Measurements from ENCODE around the gene CTSD. TPM values are rescaled to one million over a fixed set of nuclear protein-coding genes. Genes with fewer than 3 reads are reported as not detected.

CTSD gene
- polyA plus RNA-seq, 1 of the 3 experiments (the other 2 are of a cell fraction), result 187 TPM

DNA sequence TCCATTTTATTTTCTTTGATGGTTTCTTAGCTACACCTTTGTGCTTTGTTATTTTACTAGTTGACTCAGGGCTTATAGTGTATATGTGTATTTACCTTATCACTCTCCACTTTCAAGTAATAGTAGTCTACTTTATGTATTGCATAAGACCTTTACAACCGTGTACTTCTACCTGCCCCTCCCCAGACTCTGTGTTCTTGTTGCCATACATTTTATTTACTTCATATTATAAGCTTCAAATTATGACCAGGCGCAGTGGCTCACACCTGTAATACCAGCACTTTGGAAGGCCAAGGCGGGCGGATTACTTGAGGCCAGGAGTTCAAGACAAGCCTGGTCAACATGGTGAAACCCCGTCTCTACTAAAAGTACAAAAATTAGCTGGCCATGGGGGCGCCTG is 28.2 kb upstream of the CTSD start:
- no peaks in the 10 kb centered on the region for H3K36me3 ChIP-seq (replicated peaks in 1 of 2; ENCODE audit: control insufficient read depth in 1 of 2, insufficient read depth in 2 of 2, low read length in 1 of 2)
- POLR2A ChIA-PET, result no interaction called here
- no peak overlapping the region for H2AFZ ChIP-seq (ENCODE audit: low read depth)
- peaks cover 4% of the 10 kb centered on the region; the same call in 1 of the 2 replicates for H3K27me3 ChIP-seq (ENCODE audit: insufficient read depth)
- no peaks in the 10 kb centered on the region for H3K9me3 ChIP-seq
- CTCF ChIA-PET, result interaction anchor here (0.7 to 1.8 kb wide), 3 partner anchors 22 to 47 kb away, joined by 3 to 4 read pairs (median 3); no protein-coding TSS in a partner anchor
- no peak for DNase-seq
- no peak overlapping the region for H3K27ac ChIP-seq (ENCODE audit: low read depth in 2 of 2, low read length in 1 of 2)
- 65% methylated on average over 6 of the region's 6 CpGs for WGBS (ENCODE audit: low lambda C conversion rate)
- TF ChIP-seq FOXM1 (IDR thresholded peaks at IDR 0.05; ENCODE audit: low read depth) (no peak), POLR2AphosphoS5 (IDR thresholded peaks at IDR 0.05; ENCODE audit: low read depth, low read length) (no peak), GABPA (IDR thresholded peaks at IDR 0.05; ENCODE audit: low read depth) (no peak), TEAD4 (IDR thresholded peaks at IDR 0.05; ENCODE audit: borderline replicate concordance, insufficient read depth) (no peak)
- TF ChIP-seq, protein P1, sequence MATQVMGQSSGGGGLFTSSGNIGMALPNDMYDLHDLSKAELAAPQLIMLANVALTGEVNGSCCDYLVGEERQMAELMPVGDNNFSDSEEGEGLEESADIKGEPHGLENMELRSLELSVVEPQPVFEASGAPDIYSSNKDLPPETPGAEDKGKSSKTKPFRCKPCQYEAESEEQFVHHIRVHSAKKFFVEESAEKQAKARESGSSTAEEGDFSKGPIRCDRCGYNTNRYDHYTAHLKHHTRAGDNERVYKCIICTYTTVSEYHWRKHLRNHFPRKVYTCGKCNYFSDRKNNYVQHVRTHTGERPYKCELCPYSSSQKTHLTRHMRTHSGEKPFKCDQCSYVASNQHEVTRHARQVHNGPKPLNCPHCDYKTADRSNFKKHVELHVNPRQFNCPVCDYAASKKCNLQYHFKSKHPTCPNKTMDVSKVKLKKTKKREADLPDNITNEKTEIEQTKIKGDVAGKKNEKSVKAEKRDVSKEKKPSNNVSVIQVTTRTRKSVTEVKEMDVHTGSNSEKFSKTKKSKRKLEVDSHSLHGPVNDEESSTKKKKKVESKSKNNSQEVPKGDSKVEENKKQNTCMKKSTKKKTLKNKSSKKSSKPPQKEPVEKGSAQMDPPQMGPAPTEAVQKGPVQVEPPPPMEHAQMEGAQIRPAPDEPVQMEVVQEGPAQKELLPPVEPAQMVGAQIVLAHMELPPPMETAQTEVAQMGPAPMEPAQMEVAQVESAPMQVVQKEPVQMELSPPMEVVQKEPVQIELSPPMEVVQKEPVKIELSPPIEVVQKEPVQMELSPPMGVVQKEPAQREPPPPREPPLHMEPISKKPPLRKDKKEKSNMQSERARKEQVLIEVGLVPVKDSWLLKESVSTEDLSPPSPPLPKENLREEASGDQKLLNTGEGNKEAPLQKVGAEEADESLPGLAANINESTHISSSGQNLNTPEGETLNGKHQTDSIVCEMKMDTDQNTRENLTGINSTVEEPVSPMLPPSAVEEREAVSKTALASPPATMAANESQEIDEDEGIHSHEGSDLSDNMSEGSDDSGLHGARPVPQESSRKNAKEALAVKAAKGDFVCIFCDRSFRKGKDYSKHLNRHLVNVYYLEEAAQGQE (IDR thresholded peaks at IDR 0.05; ENCODE audit: low read depth, low read length), result no peak
- no peaks in the 10 kb centered on the region for H4K20me1 ChIP-seq (ENCODE audit: insufficient read depth)
- no peaks in the 10 kb centered on the region for H3K9me2 ChIP-seq
- no peak overlapping the region for H3K9ac ChIP-seq
- peaks cover 0 to 4% of the 10 kb centered on the region in 2 experiments; a peak in 1 of 4 replicates for H3K4me1 ChIP-seq (ENCODE audit: control insufficient read depth in 1 of 2, insufficient read depth in 2 of 2, low read depth in 1 of 2, low read length in 1 of 2)
- H3K4me2 ChIP-seq, result no peak overlapping the region
- no peaks in the 10 kb centered on the region for H3K79me2 ChIP-seq (ENCODE audit: insufficient read depth)
- no peak overlapping the region for H3K4me3 ChIP-seq (ENCODE audit: low read depth in 2 of 2, low read length in 1 of 2)
- H3F3A ChIP-seq (replicated peaks; ENCODE audit: insufficient read depth), result peaks cover 3% of the 10 kb centered on the region

DNA sequence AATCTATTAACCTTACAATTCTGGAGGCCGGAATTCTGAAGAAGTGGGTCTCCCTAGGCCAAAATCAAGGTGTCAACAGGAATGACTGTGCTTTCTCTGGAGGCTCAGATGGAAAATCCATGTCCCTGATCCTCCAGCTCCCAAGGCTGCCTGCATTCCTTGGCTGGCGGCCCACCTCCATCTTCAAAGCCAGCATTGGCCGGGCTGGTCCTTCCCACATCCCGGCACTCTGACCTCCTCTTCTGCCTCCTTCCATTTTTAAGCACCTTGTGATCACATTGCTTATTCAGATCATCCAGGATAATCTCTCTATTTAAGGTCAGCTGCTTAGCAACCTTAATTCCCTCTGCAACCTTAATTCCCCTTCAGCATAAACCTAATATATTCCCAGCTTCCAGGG is 22.7 kb upstream of the CTSD start:
- H3K36me3 ChIP-seq (replicated peaks in 1 of 2; ENCODE audit: control insufficient read depth in 1 of 2, insufficient read depth in 2 of 2, low read length in 1 of 2), result no peaks in the 10 kb centered on the region
- no peak overlapping the region for H3K4me2 ChIP-seq
- no peaks in the 10 kb centered on the region for H3K9me3 ChIP-seq
- no peaks in the 10 kb centered on the region for H3K9me2 ChIP-seq
- no peak overlapping the region for H2AFZ ChIP-seq (ENCODE audit: low read depth)
- H3F3A ChIP-seq (replicated peaks; ENCODE audit: insufficient read depth), result no peaks in the 10 kb centered on the region
- DNase-seq, result no peak
- no peak overlapping the region for H3K27ac ChIP-seq (ENCODE audit: low read depth in 2 of 2, low read length in 1 of 2)
- H3K4me3 ChIP-seq (ENCODE audit: low read depth in 2 of 2, low read length in 1 of 2), result no peak overlapping the region
- TF ChIP-seq JUND (IDR thresholded peaks at IDR 0.05) (no peak), EP300 (IDR thresholded peaks at IDR 0.05; ENCODE audit: borderline replicate concordance in 1 of 2, low read depth in 1 of 2, low read length in 1 of 2) (no peak), FOXM1 (IDR thresholded peaks at IDR 0.05; ENCODE audit: low read depth) (no peak), FOSL2 (IDR thresholded peaks at IDR 0.05; ENCODE audit: borderline replicate concordance, low read depth) (no peak), CHD2 (IDR thresholded peaks at IDR 0.05; ENCODE audit: low read length, partially characterized antibody) (no peak), SMC3 (IDR thresholded peaks at IDR 0.05; ENCODE audit: low read depth, low read length) (no peak), FOXJ3 (CRISPR knock-in tag; IDR thresholded peaks at IDR 0.05) (no peak), NRF1 (IDR thresholded peaks at IDR 0.05; ENCODE audit: low read depth, low read length) (no peak), TEAD4 (IDR thresholded peaks at IDR 0.05; ENCODE audit: borderline replicate concordance, insufficient read depth) (no peak), ELF1 (IDR thresholded peaks at IDR 0.05) (no peak), RFX5 (IDR thresholded peaks at IDR 0.05; ENCODE audit: low read length) (no peak), TCF12 (IDR thresholded peaks at IDR 0.05) (no peak), RAD21 (IDR thresholded peaks at IDR 0.05; ENCODE audit: low read length) (no peak), EZH2phosphoT487 (IDR thresholded peaks at IDR 0.05; ENCODE audit: borderline replicate concordance, low read depth) (no peak)
- TF ChIP-seq, protein P2, sequence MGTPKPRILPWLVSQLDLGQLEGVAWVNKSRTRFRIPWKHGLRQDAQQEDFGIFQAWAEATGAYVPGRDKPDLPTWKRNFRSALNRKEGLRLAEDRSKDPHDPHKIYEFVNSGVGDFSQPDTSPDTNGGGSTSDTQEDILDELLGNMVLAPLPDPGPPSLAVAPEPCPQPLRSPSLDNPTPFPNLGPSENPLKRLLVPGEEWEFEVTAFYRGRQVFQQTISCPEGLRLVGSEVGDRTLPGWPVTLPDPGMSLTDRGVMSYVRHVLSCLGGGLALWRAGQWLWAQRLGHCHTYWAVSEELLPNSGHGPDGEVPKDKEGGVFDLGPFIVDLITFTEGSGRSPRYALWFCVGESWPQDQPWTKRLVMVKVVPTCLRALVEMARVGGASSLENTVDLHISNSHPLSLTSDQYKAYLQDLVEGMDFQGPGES (IDR thresholded peaks at IDR 0.05; ENCODE audit: low read depth, low read length), result no peak
- TF ChIP-seq, protein P3, sequence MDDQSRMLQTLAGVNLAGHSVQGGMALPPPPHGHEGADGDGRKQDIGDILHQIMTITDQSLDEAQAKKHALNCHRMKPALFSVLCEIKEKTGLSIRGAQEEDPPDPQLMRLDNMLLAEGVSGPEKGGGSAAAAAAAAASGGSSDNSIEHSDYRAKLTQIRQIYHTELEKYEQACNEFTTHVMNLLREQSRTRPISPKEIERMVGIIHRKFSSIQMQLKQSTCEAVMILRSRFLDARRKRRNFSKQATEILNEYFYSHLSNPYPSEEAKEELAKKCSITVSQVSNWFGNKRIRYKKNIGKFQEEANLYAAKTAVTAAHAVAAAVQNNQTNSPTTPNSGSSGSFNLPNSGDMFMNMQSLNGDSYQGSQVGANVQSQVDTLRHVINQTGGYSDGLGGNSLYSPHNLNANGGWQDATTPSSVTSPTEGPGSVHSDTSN (IDR thresholded peaks at IDR 0.05), result no peak
- TF ChIP-seq, protein P4, sequence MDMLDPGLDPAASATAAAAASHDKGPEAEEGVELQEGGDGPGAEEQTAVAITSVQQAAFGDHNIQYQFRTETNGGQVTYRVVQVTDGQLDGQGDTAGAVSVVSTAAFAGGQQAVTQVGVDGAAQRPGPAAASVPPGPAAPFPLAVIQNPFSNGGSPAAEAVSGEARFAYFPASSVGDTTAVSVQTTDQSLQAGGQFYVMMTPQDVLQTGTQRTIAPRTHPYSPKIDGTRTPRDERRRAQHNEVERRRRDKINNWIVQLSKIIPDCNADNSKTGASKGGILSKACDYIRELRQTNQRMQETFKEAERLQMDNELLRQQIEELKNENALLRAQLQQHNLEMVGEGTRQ (IDR thresholded peaks at IDR 0.05; ENCODE audit: borderline replicate concordance, low read depth, low read length), result no peak
- TF ChIP-seq, protein P5, sequence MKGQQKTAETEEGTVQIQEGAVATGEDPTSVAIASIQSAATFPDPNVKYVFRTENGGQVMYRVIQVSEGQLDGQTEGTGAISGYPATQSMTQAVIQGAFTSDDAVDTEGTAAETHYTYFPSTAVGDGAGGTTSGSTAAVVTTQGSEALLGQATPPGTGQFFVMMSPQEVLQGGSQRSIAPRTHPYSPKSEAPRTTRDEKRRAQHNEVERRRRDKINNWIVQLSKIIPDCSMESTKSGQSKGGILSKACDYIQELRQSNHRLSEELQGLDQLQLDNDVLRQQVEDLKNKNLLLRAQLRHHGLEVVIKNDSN (IDR thresholded peaks at IDR 0.05; ENCODE audit: borderline replicate concordance, low read depth), result no peak
- H3K4me1 ChIP-seq (ENCODE audit: control insufficient read depth in 1 of 2, insufficient read depth in 2 of 2, low read depth in 1 of 2, low read length in 1 of 2), result peaks cover 0 to 2% of the 10 kb centered on the region in 2 experiments; a peak in 1 of 4 replicates
- H3K27me3 ChIP-seq (ENCODE audit: insufficient read depth), result no peaks in the 10 kb centered on the region; the same call in 1 of the 2 replicates
- no peak overlapping the region for H3K9ac ChIP-seq
- H3K79me2 ChIP-seq (ENCODE audit: insufficient read depth), result no peaks in the 10 kb centered on the region
- POLR2A ChIA-PET, result no interaction called here
- H4K20me1 ChIP-seq (ENCODE audit: insufficient read depth), result no peaks in the 10 kb centered on the region
- CTCF ChIA-PET, result interaction anchor here (0.7 to 1.0 kb wide), 3 partner anchors 92 to 191 kb away, joined by 3 to 4 read pairs (median 3); no protein-coding TSS in a partner anchor
- WGBS (ENCODE audit: low lambda C conversion rate), result 72% methylated on average over 4 of the region's 4 CpGs
